Measurements from ENCODE around the gene AP5B1. TPM values are rescaled to one million over a fixed set of nuclear protein-coding genes. Genes with fewer than 3 reads are reported as not detected.

The AP5B1 gene
- total and polyA plus RNA-seq, 2 of the 8 experiments (the other 6 are each of a cell fraction or from before 2014, with no cell fraction given) = 7.6 to 10.0 TPM

- FAIRE-seq = no peak
- POLR2A ChIA-PET (ENCODE audit: partially characterized antibody) = interaction anchor here (1.4 to 2.6 kb wide), 6 partner anchors 9 to 55 kb away, joined by 3 to 9 read pairs (median 8); partner anchors contain the start of genes AP5B1 and SNX32
Observed at GRCh38 chr11:65796726-65797601, 16.2 kb upstream of the AP5B1 start.

More at GRCh38 chr11:65796726-65797601, 16.2 kb upstream of the AP5B1 start:
- Histone ChIP-seq H3K79me1 (ENCODE audit: low read depth, low read length) (0 out of 2 replicates have a peak, but pooled peaks cover 2% of the 10 kb centered on the region), H3K56ac (replicated peaks; ENCODE audit: insufficient read length, low read depth, low read length) (no peak overlapping the region), H4K8ac (ENCODE audit: extremely low read depth, insufficient read depth, low read length) (no peak overlapping the region; the same call in 1 of the 2 replicates), H3K4ac (replicated peaks; ENCODE audit: insufficient read length, low read depth, low read length) (no peak overlapping the region), H2BK5ac (ENCODE audit: low read depth, low read length) (no peak overlapping the region; the same call in 1 of the 2 replicates), H3K9ac (replicated peaks in 1 of 4; ENCODE audit: extremely low read depth in 1 of 4, low read depth in 3 of 4, low read length in 3 of 4) (no peak overlapping the region), H2BK15ac (ENCODE audit: low read length) (no peak overlapping the region), H3K79me2 (ENCODE audit: control insufficient read depth in 1 of 2, insufficient read depth in 2 of 2, low read length in 2 of 2) (no peaks in the 10 kb centered on the region), H2AK5ac (ENCODE audit: low read depth, low read length) (0 out of 2 replicates have a peak overlapping the region, but pooled peaks have one; percentile 17), H3K23me2 (ENCODE audit: low read depth, low read length) (no peaks in the 10 kb centered on the region), H3K18ac (ENCODE audit: extremely low read depth, low read length) (no peak overlapping the region; the same call in 1 of the 2 replicates), H4K5ac (ENCODE audit: insufficient read length, low read depth, low read length) (no peak overlapping the region), H3K4me1 (replicated peaks in 1 of 4; ENCODE audit: control insufficient read depth in 3 of 4, insufficient read depth in 4 of 4, low read length in 3 of 4) (peaks cover 0 to 21% (median 5%) of the 10 kb centered on the region in 4 experiments; a peak in 5 of 7 replicates), H2AFZ (ENCODE audit: low read length) (no peak overlapping the region), H3K23ac (ENCODE audit: insufficient read length) (no peak overlapping the region), H2BK12ac (ENCODE audit: low read depth, low read length) (no peak overlapping the region), H2BK120ac (replicated peaks; ENCODE audit: low read depth, low read length) (peak overlapping the region; percentile 84), H4K91ac (replicated peaks; ENCODE audit: insufficient read length, low read length) (no peak overlapping the region), H3K27ac (ENCODE audit: low read depth, low read length) (no peak overlapping the region), H3K27me3 (replicated peaks in 1 of 4; ENCODE audit: control insufficient read depth in 3 of 4, extremely low read depth in 1 of 4, insufficient read depth in 3 of 4, low read length in 3 of 4) (no peaks in the 10 kb centered on the region), H3K14ac (ENCODE audit: insufficient read length) (no peak overlapping the region), H2BK20ac (ENCODE audit: low read length) (no peak overlapping the region), H3K9me3 (ENCODE audit: insufficient read depth in 2 of 2, low read depth in 1 of 2, low read length in 1 of 2) (no peaks in the 10 kb centered on the region), H3K4me3 (ENCODE audit: extremely low read depth in 1 of 4, insufficient read depth in 2 of 4, low read depth in 3 of 4, low read length in 4 of 4) (no peak overlapping the region), H3K4me2 (ENCODE audit: insufficient read depth in 1 of 2, low read depth in 2 of 2, low read length in 2 of 2) (no peak overlapping the region; a peak in 1 of 4 replicates), H3K36me3 (ENCODE audit: control insufficient read depth in 2 of 4, insufficient read depth in 4 of 4, low read length in 3 of 4) (peaks cover 0 to 3% (median 0%) of the 10 kb centered on the region in 4 experiments; a peak in 3 of 8 replicates), H4K20me1 (replicated peaks in 1 of 2; ENCODE audit: control insufficient read depth in 1 of 2, insufficient read depth in 2 of 2, low read length in 2 of 2) (no peaks in the 10 kb centered on the region)
- WGBS, 2 experiments (ENCODE audit: extremely low coverage in 1 of 2, insufficient coverage in 1 of 2, insufficient read length in 1 of 2, insufficient replicate concordance in 2 of 2, low coverage in 1 of 2, low lambda C conversion rate in 2 of 2, missing lambda C conversion rate in 1 of 2) = 84% methylated on average over 13 of the region's 15 CpGs; no CpG with 5 or more reads in 1 of the 2 experiments
- DNase-seq (ENCODE audit: low read depth in 1 of 2, low spot score in 2 of 2) = no peak
- CTCF ChIA-PET (ENCODE audit: partially characterized antibody) = interaction anchor here (0.8 to 10.1 kb wide), 13 partner anchors 9 to 192 kb away, joined by 3 to 128 read pairs (median 6); partner anchors contain the start of gene AP5B1
- no peak for TF ChIP-seq KDM4A (IDR thresholded peaks at IDR 0.05; ENCODE audit: low read depth, low read length, severe bottlenecking)
- TF ChIP-seq CBX5 (IDR thresholded peaks at IDR 0.05; ENCODE audit: low read depth, low read length) = no peak
- TF ChIP-seq RAD21 (IDR thresholded peaks at IDR 0.05 in 1 of 2, conservative IDR thresholded peaks at IDR 0.05 in 1 of 2; ENCODE audit: low read depth in 2 of 2, low read length in 2 of 2) = 0 out of 4 replicates have a peak, but pooled peaks of 1 of the 2 experiments have one; percentile 6
- no peak for TF ChIP-seq ATF3 (IDR thresholded peaks at IDR 0.05; ENCODE audit: insufficient read depth, low read depth, low read length)
